PFSK-1 (cell line): ENCODE measurements around the gene CCDC106. TPM values are rescaled to one million over a fixed set of nuclear protein-coding genes. Genes with fewer than 3 reads are reported as not detected.

ENCODE experiments used
- FOXP2 ChIP-seq: optimal IDR thresholded peaks from 2 replicates; pipeline ENCODE3; 2011; ENCODE audit warnings: borderline replicate concordance, control low read depth, inconsistent platforms; ENCODE audit not compliant: insufficient read depth; ENCODE audit errors: extremely low read length, extremely low read depth
- POLR2AphosphoS5 ChIP-seq: IDR thresholded peaks from 2 replicates; pipeline ENCODE4 v1.6.1; 2012; ENCODE audit warnings: low read depth, mild to moderate bottlenecking, control low read depth, low read length, moderate library complexity
- REST ChIP-seq, 2 experiments: IDR thresholded peaks; 2 replicates each; pipeline versions ENCODE4 v1.6.1 to v1.8.0; 2011 to 2012; ENCODE audit warnings: low read depth in 2 of 2, low read length in 2 of 2, control low read depth in 1 of 2, inconsistent platforms in 1 of 2, mild to moderate bottlenecking in 1 of 2, moderate library complexity in 1 of 2; ENCODE audit not compliant: insufficient read depth in 1 of 2
- SIN3A ChIP-seq: IDR thresholded peaks from 2 replicates; pipeline ENCODE4 v1.6.1; 2012; ENCODE audit warnings: mild to moderate bottlenecking, low read length, moderate library complexity, borderline replicate concordance; ENCODE audit not compliant: insufficient read depth
- TAF1 ChIP-seq: IDR thresholded peaks from 2 replicates; pipeline ENCODE4 v1.6.1; 2012; ENCODE audit warnings: low read length, control low read depth, borderline replicate concordance; ENCODE audit not compliant: insufficient read depth
- polyA plus RNA-seq: library from polyadenylated mRNA; unstranded; fragments of >200 nt; gene quantifications from one replicate; pipeline ENCODE4 v1.2.1, GENCODE V29; 2012; ENCODE audit warnings: low read depth, missing spikeins; ENCODE audit not compliant: insufficient read length

The CCDC106 gene
- polyA plus RNA-seq, result 47.5 TPM

GRCh38 chr19:55647732-55648584 is at the start of gene CCDC106:
TSS of gene CCDC106 (plus strand) at chr19:55648212. CDS start at chr19:55649047, 835 bp downstream.
- TF ChIP-seq POLR2AphosphoS5, result no peak
- 0 out of 2 replicates have a peak, but pooled peaks have one; percentile 12 for TF ChIP-seq TAF1
- TF ChIP-seq FOXP2, result peak; percentile 78
- no peak for TF ChIP-seq SIN3A

GRCh38 chr19:55598719-55599467 is 49.1 kb upstream of the CCDC106 start:
- TF ChIP-seq POLR2AphosphoS5, result peak; percentile 81; the same call in 1 of the 2 replicates
- TF ChIP-seq TAF1, result no peak
- no peak; a peak in 1 of 4 replicates for TF ChIP-seq REST (IDR thresholded peaks at IDR 0.05; ENCODE audit: insufficient read depth in 1 of 2, low read depth in 2 of 2, low read length in 2 of 2)
- no peak for TF ChIP-seq FOXP2
- TF ChIP-seq SIN3A, result no peak

- peak; percentile 31 for TF ChIP-seq FOXP2
- TF ChIP-seq SIN3A, result 0 out of 2 replicates have a peak, but pooled peaks have one; percentile 13
- no peak; a peak in 1 of 4 replicates for TF ChIP-seq REST (IDR thresholded peaks at IDR 0.05; ENCODE audit: insufficient read depth in 1 of 2, low read depth in 2 of 2, low read length in 2 of 2)
- peak; percentile 53 for TF ChIP-seq POLR2AphosphoS5
- TF ChIP-seq TAF1, result no peak
Observed at GRCh38 chr19:55599468-55599841, 48.6 kb upstream of the CCDC106 start, which contains the start of gene FIZ1. TSS of gene FIZ1 (minus strand) at chr19:55599517. CDS start at chr19:55597865, 1,652 bp downstream.

- TF ChIP-seq SIN3A (no peak), FOXP2 (peak; percentile 84)
Observed at GRCh38 chr19:55599842-55600661, 48.0 kb upstream of the CCDC106 start, which contains the start of gene ZNF524. TSS of gene ZNF524 (plus strand) at chr19:55600288. CDS start at chr19:55602113, 1,825 bp downstream.

- TF ChIP-seq FOXP2 (no peak), POLR2AphosphoS5 (peak; percentile 26; the same call in 1 of the 2 replicates)
Observed at GRCh38 chr19:55600662-55601028, 47.4 kb upstream of the CCDC106 start.

GRCh38 chr19:55601084-55601483 is 46.9 kb upstream of the CCDC106 start:
- TF ChIP-seq FOXP2 (no peak), POLR2AphosphoS5 (no peak), TAF1 (no peak), SIN3A (no peak), REST (IDR thresholded peaks at IDR 0.05; ENCODE audit: insufficient read depth in 1 of 2, low read depth in 2 of 2, low read length in 2 of 2) (no peak)
